GM19395 (cell line): ENCODE measurements around the gene EDN1.
"Not testable (repeated sequence)": the region's sequence is repeated elsewhere in the genome, so short reads cannot be mapped to it uniquely, and the experiment has no call there.

Source experiments
- ATAC-seq: cut with Tn5 transposase; IDR thresholded peaks from one replicate; pipeline ENCODE4 v1.9.1; 2021; ENCODE audit warnings: mild to moderate bottlenecking, moderate library complexity; ENCODE audit not compliant: unreplicated experiment

Gene EDN1

DNA sequence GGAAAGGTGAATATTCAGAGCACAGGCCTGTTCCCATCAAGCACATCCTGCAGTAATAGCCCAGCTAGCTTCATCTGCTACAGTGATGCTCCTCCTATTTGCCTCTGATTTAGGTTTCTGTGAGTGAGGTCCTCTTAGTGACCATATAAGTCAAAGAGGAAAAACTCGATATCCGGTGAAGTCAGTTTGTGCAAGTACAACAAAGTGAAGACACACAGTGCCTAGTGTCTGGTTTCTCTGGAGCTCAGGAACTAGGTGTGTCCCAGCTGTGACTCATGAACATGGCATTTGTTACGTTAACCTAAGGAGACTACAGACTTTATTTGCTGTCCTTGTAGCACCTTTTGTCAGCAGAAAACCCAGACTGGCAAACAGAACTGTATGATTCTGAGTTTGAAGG is 33.9 kb downstream of the EDN1 start:
- ATAC-seq, result no peak

GRCh38 chr6:12324748-12325147 is 34.6 kb downstream of the EDN1 start:
- ATAC-seq, result no peak

- no peak for ATAC-seq
These were observed 35.7 kb downstream of the EDN1 start for GRCh38 chr6:12325872-12326271.

GRCh38 chr6:12327391-12327790 is 37.2 kb downstream of the EDN1 start:
- no peak for ATAC-seq

GRCh38 chr6:12327988-12328387 is 37.8 kb downstream of the EDN1 start:
- no peak for ATAC-seq

- ATAC-seq, result no peak
These were observed 38.5 kb downstream of the EDN1 start for GRCh38 chr6:12328701-12329100.

GRCh38 chr6:12331474-12331873 is 41.3 kb downstream of the EDN1 start:
- no peak for ATAC-seq

DNA sequence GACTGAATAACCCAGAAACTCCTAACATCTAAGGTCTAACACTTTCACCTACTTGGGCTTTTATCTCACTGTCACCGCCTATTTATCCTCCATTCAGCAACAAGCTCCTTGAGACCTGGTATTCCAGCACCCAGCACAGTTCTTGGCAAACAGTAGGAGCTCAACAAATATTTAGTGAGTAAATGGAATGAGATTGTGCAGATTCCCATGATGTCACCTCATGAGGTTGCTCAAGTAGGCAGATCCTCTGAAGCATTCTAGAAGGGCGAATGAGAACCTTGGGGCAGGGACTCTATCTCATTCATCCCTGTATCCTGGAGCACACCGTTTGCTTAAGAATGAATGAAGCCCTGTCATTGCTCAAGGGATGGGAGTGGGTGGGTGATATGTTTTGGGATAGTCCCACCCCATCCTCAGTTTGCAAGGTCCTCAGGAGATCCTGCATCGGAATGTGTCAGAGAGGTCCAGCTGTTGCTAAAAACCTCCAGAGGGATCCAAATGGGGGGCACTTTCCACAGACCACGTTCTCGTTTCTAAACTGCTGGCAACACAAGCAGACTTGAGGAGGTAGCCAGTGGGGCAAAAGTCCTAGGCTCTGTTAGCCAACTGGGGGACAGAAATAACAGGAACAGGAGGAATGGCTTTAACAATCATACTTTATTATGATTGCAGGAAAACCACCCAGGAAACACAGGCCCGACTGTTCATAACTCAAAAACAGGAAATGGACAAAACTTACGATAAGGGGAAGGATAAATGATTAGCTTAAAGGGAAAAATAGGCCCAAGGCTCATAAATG is 42.0 kb downstream of the EDN1 start:
- no peak for ATAC-seq

DNA sequence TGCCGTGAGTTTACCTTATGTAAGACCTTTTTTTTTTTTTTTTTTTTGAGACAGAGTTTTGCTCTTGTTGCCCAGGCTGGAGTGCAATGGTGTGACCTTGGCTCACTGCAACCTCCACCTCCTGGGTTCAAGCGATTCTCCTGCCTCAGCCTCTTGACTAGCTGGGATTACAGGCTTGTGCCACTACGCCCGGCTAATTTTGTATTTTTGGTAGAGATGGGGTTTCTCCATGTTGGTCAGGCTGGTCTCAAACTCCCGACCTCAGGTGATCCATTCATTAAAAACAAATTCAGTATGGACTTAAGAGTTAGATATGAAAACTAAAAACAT is 42.6 kb downstream of the EDN1 start:
- ATAC-seq, result not testable (repeated sequence)

GRCh38 chr6:12333128-12333527 is 43.0 kb downstream of the EDN1 start:
- ATAC-seq, result no peak

DNA sequence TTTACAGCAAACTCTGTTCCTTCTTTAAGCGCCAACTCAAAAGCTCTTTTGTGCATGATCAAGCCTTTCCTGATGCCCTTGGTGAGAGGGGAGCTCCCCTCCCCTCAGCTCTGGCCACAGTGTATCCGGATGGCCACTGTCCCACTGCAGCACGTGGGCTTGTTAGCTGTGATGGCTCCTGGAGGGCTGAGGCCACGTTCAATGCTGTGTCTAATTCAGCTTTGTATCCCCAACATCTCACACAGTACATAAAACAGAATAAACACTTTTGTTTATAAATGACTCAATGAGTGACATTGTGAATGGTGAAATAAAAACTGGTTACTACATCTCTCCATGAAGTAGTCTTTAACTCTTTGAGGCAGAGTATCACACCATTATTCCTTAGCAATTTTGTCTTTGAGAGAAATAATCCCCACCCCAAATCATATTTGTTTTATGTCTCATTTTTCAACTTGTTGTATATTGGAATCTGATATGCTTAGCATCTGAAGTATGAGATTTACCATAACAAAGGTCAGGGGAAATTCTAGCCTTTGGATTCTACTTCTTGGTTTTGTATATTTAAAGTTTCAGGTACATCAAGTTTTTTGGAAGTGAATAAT is 44.5 kb downstream of the EDN1 start:
- no peak for ATAC-seq

DNA sequence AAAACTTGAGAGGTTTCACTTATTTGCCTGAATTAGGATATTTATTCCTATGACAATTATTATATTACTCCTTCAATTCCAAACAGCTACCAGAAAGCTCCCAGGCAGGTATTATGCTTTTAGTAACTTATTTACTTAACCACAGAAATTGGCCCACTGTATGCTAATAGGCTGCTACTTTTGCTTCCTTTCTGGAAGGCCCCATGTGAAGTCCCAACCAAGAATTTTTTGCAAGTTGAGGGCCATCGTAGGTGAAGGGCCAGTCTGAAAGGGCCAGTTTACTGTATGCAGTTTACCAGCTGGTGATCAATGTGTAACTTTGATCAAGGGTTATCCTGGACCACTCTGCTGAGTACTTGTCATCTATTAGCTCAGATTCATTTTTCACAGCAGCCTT is 45.0 kb downstream of the EDN1 start:
- ATAC-seq, result peak; percentile 73

GRCh38 chr6:12335717-12336116 is 45.6 kb downstream of the EDN1 start:
- ATAC-seq, result peak; percentile 43

- no peak for ATAC-seq
These were observed 46.2 kb downstream of the EDN1 start for GRCh38 chr6:12336121-12336971.

DNA sequence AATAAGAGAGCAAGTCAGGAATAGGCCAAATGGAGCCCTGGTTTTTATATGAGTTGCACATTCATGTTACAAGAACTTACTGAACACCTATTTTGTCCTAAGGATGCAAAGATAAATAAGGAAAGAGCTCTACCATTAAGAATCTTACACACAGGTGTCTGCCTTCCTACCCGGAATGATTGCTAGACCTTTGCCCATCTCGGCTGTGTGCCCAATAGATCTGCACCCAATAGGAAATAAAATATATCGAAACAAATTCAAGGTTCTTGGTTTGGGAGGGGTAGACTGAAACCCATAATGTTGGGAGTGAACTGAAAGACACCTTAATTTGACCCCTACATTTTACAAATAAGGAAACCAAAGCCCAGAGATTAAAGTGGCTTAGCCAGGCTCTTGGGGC is 48.9 kb downstream of the EDN1 start:
- ATAC-seq, result no peak

DNA sequence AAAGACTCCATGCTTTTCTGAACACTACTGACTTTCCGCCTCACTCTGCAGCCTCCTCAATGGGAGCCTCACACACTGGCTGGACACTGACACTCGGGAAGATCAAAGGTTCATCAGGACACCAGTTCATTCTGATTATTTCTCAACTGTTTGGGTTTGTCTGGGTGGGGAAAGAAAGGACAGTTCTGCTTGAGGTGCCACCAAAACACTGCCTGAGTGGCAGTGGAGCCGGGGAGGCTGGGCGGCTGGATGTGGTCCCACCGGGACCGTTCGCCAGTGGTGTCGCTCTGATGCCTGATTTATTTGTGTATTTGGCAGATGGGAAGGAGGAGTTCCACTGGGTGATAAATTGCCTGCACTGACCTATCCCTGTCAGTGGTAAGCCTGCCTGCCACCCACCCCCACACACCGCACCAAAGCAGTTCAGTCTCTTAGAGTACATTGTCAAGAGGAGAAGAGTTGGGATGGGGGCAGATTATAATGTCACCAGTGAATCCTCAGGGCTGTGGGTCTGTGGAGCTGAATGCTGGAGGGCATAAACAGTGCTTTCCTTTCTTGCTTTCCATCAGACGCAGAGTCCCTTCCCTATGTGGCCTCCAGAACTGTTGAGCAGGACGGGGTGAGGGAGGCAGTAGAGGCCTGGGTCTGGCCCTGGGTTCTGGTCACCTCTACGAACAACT is 49.8 kb downstream of the EDN1 start:
- no peak for ATAC-seq

DNA sequence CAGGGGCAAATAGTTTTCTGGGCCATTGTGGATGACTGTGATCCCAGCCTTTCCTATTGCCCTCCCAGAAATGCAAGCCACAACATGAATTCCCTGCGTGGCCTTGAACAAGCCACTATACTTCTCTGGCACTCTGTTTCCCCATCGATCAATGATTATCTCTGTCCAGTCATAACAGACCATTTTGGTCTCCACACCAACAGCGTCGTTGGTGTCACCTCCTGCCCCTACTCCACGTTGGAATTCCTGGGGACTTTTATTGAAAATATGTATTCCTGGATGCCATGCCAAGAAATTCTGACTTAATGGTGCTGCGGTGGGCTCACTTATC is 50.3 kb downstream of the EDN1 start:
- no peak for ATAC-seq

DNA sequence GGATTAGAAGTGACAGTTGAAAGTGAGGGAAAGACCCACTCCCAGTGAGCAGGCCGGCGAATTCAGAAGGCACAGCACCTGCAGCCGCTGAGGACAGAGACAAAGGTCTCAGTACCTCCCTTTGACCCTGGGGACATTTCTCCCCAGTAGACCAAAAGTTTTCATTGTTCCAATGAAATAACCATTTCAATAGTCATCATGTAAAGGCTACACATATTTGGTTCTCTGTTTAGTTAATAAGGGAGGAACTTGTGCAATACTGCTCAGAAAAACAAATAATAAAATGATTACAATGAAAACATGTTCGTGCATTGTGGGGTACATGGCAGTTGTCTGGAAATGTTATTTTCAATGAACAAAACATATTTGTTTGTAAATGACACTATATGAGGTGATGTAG is 52.5 kb downstream of the EDN1 start:
- no peak for ATAC-seq

DNA sequence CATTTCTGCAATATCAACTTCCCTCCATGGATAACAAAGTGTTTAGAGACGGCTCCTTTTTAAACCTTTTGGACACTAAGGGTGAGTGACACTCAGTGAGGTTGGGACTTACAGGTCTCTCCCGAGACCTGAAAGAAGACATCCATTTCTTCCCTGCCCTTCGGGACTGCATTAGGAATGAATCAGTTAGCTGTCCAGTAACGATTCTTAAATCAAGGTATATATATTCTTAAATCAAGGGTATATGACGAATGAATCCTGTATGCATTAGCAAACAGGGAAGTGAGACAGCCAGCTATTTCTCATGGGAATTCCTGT is 52.9 kb downstream of the EDN1 start:
- ATAC-seq, result no peak

DNA sequence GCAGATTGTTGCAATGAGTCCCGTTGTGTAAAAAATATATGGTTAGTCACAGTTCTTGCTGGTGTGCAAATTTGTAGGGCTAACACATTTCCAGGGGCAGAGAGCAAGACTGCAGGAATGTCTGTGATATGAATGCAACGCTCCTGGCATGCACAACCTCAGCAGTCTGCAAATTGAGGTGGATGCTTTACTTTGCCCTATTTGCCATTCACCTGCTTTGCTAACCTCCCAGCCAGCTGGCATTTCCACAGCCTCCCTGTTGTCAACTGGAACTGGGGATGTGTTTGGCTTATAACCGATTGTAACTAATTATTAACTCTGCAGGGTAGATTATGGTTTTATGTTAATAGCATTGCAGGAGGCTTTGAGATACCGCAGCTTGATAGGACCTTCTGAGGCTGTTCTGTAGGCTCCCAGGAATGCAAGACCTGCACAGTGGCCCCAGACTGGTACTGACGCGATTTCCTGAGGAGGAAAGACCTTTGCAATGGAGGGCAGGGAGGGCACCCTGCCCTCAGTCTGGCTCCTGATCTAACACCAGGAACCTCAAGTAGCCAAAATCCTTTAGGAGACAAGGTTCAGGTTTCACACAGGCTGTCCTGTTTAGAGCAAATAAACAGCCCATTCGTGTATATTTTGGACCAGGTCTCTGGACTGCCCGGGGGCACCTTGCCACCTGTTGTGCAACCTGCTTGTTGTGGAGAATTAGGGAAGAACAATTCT is 53.4 kb downstream of the EDN1 start:
- no peak for ATAC-seq

- no peak for ATAC-seq
These were observed 54.1 kb downstream of the EDN1 start for GRCh38 chr6:12344296-12344695.
